GM18517 (cell line): Measurements from ENCODE around the gene ZNF627.
A peak's percentile ranks its signal among the peaks of the same experiment; 100 is the strongest.
"Not testable (repeated sequence)": the region's sequence is repeated elsewhere in the genome, so short reads cannot be mapped to it uniquely, and the experiment has no call there.

Experiments used
- ATAC-seq: cut with Tn5 transposase; IDR thresholded peaks from one replicate; pipeline ENCODE4 v1.9.1; 2021; ENCODE audit warnings: mild to moderate bottlenecking, moderate library complexity; ENCODE audit not compliant: unreplicated experiment

ZNF627 gene

DNA sequence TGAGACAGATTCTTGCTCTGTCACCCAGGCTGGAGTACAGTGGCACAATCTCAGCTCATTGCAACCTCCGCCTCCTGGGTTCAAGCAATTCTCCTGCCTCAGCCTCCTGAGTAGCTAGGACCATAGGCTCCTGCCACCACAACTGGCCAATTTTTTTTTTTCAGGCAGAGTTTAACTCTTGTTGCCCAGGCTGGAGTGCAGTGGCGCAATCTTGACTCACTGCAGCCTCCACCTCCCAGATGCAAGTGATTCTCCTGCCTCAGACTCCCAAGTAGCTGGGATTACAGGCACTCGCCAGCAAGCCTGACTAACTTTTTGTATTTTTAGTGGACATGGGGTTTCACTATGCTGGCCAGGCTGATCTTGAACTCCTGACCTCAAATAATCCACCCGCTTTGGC, 23.5 kb upstream of the ZNF627 start:
- not testable (repeated sequence) for ATAC-seq

DNA sequence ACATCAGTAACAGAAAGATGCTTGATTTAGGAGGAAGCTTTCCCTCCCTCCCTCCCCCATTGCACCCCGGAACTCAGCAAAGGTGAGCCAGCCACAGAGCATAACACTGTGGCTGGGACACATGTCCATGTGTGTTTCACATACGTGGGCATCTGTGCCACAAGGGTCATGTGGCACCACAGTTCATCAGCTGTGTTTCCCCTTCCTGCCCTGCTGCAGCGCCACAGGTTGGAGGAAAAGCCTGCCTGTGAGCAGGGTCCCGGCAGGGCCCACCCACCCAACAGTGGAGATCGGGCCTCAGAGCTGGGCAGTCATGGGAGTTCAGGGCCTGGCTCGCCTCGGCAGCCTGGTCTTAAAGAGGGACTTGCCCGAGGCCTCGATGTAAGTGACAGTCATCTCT, 22.6 kb upstream of the ZNF627 start:
- no peak for ATAC-seq

DNA sequence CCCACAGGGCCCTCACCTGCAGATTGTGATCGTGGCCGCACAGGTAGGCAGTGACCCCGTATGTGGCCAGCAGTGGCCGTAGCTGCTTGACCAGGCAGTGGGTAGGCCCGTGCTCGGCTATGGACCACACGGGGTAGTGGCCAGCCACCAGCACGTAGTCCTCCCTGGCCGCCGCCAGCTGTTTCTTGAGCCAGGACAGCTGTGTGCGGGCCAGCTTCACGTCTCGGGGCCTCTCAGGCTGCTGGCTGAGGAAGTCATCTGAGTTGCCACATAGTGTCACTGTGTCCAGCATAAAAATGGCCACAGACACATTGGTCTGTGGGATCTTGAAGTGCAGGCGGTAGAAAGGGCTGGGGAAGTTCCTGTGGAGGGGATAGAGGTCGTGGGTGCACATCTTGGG, 21.1 kb upstream of the ZNF627 start:
- no peak for ATAC-seq

DNA sequence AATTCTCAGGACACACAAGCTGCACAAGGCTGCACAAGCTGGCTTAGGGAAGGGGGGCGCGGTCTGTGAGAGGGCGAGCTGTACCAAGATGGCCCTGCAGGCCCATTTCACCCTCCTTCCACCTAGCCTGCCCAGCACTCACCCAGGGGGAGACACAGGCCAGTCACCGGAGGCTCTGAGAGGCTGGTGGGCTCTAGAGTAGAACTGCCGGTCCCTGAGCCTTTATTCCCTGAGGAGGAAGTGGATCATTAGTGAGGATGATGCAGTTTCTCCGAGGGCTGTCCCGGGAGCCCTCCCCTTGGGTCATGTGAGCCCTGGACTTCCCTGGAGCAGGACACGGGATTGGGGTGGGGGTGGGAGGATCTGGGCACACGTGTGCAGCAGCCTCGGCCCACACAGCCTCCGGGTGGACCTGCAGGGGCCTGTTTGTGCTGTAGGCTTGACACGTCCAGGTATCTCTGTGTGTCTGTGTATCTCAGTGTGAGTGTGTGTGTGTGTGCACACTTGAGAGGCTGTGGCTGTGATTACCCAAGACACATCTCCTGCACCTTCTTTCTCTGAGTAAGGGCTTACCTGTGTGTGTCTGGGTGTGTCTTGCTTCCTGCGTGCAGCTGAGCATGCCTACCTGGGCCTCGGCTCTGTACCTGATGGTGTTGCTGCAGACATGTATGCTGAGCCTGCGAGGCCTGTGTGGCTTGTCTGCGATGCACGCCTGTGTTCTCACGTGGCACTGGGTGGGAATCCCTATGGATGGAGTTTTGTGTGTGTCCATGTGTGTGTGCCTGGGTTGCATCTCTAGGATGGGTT, 19.6 kb upstream of the ZNF627 start, which contains the start of gene ACP5:
TSS of gene ACP5 (minus strand) at position 195 of the 807 bp plus-strand sequence. CDS start 328 bp downstream, outside the sequence.
- no peak for ATAC-seq

DNA sequence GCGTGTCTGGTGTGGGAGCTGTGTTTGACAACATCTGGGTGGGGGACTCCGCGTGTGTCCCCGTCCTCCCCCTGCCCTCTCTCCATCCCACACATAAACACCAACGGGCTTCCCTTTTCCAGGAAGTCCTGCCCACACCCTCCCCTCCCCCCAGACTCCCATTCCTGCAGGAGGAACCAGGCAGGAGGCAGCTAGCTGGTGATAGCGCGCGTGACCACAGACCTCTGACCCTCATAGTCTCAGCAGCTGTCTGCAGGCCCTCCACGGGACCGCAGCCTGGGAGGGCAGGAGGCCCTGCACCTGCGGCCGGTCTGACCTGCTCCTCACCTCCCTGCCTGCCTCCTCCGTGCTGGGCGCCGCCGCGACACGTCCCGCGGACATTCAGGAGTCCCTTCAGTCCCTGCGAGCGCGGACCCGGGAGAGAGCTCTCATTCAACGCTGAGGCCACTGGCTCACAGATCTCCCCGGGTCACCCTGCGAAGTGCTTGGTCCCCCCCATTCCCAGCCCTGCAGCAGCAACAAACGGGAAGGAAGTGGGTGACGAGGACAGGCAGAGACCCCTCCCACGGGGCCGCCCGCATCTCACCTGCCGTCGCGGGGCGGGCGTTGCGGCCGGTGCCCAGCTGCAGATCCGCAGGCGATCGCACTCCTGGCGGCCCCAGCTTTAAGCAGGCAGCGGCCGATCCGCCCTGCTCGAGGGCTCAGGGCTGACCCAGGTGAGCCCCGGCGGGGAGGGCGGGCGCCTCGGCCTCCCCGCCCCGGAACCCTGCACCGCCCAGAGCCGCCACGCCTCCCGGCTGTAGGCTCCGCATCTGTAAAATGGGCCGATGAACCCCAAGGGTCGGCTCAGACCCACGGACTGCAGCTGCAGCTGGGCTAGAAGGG, 18.8 kb upstream of the ZNF627 start:
- no peak for ATAC-seq

DNA sequence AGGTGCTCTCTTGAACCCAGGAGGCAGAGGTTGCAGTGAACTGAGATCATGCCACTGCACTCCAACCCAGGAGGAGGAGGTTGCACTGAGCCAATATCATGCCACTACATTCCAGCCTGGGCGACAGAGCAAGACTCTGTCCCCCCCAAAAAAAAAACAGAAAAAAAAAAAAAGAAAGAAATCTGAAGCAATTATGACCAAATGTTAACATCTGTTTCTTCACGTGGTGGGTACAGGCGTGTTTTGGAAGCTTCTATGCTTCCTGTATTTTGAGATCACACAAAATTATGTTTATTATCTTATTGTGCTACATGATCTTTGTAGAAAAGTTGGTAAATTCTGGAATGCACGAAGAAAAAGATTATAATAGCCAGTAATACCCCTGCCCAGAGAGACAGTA, 17.2 kb upstream of the ZNF627 start:
- no peak for ATAC-seq

DNA sequence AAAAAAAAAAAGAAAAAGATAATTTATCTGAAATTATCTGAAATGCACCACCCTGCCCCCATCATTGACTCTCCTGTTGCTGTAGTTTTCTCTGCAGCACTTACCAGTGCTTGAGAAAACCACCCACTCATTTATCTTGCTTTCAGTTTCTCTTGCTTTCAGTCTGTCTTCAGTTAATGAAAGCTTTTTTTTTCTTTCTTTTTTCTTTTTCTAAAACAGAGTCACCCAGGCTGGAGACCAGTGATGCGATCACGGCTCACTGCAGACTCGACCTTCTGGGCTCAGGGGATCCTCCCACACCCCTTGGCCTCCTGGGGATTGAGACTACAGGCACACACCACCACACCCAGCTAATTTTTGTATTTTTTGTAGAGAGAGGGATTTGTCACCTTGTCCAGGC, 15.5 kb upstream of the ZNF627 start:
- peak; percentile 93 for ATAC-seq

DNA sequence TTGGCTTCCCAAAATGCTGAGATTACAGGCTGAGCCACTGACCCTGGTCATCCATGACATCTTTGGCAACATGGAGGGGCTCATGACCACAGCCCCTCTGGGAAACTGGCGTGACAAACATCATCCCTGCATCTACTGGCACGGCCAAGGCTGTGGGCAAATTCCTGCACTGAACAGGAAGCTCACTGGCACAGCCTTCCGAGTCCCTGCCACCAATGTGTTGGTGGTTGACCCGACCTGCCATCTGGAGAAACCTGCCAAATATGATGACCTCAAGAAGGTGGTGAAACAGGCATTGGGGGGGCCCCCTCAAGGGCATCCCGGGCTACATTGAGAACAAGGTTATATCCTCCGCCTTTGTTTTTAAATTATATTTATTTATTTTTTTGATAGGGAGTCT, 11.0 kb upstream of the ZNF627 start:
- no peak for ATAC-seq

DNA sequence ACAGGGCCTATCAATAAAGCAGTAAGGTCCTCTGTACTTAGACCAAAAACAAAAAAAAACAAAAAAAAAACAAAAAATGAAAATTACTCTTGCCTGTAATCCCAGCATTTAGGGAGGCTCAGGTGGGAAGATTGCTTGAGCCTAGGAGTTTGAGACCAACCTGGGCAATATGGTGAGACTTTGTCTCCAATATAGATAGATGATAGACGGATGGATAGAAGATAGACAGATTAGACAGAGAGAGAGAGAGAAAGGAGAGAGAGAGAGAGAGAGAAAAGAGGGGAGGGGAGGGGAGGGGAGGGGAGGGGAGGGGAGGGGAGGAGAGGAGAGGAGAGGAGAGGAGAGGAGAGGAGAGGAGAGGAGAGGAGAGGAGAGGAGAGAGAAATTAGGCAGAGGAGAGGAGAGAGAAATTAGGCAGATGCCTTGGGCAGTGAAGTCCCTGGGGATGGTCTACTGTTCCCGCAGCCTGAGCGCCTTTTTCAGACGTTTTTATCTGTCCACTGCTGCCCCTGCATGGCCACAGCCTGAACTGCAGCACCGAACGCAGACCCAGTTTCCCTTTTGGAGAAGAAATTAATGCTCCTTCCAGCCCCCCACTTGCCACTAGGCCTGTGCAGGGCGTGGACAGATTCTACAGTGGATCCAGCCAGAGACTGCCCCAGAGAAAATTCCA, 9.8 kb upstream of the ZNF627 start:
- ATAC-seq = peak; percentile 51

DNA sequence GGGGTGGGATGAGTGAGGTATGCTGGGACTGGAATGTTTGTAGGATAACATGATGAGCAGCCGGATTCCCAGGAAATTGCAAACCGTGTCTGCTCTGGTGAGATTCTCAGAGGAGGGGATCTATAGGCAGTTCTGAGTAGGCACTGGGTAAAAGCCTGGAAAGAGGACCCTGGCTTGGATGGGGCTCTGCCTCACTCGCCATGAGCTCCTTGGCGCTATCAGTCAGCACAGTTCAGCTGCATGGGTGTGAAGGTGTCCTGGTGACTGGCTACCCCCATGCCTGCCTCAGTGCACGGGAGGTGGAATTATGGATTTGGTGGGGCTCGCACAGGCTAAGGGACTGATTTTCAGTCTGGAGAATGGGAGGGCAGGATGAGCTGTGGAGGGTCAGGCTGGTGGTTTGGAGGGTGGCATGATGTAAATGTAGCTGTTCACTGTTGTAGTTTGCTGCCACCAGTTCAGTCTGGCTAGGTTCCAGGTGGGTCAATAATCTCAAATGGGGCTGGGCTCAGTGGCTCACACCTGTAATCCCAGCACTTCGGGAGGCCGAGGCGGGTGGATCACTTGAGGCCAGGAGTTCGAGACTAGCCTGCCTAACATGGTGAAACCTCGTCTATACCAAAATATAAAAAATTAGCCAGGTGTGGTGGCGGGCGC, 9.2 kb upstream of the ZNF627 start:
- ATAC-seq = no peak

DNA sequence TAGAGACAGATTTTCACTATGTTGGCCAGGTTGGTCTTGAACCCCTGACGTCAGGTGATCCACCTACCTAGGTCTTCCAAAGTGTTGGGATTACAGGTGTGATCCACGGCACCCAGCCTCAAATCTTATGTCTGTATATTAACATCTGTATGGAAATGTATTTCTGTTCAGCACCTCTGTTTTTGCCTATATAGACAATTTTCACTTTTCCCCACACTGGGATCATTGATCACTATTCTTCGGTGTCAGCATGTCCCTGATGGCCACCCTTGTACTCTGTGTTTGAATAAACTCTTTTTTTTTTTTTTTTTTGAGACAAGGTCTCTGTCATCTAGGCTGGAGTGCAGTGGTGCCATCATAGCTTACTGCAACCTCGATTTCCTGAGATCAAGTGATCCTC, 3.2 kb upstream of the ZNF627 start:
- ATAC-seq = no peak

DNA sequence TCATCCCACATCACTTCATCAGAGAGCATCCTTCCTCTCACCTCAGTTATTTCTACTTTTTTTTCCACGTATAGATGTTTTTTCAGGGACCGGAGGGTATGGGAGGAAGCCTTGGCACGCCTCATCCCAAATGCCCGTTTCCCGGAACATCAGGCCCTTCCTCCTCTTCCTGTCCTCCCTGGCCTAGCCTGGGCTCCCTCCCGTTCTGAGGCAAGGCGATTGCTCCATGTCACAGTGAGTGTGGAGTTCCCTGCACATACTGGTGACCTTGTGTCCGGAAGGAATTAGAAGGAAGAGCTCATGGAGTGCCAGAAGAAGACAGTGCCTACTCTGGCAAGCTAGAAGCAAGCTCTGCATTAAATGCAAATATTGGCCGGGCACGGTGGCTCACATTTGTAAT, 1.1 kb upstream of the ZNF627 start:
- no peak for ATAC-seq

DNA sequence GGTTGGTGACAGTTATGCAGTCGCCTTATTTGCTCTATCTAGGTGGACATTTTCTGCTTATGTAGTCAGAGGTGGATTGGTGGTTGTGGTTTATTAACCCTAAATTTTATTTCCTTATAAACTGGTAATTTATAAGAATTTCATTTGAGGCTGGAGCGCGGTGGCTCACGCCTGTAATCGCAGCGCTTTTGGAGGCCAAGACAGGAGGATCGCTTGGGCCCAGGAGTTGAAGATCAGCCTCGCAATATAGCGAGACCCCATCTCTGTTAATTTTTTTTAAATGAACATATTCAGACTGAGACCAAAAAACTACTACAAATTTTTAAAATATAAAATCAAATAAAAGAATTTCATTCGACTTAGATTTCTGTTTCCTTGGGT, 810 bp downstream of the ZNF627 start:
- ATAC-seq = no peak

DNA sequence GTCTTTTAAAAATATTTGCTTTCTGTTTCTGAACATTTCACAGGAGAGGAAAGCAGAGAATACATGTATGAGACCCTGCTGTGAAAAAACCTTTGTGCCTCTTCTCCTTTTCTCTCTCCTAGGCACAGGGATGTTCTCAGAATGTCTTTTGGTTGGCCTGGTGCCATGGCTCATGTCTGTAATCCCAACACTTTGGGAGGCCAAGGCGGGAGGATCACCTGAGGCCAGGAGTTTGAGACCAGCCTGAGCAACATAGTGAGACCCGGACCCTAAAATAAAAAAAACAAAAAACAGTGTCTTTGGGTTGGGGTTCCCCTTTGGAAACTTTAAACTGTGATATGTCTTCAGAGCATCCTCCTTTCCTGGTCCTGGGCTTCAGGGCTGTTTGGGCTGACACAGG, 1.5 kb downstream of the ZNF627 start:
- no peak for ATAC-seq

DNA sequence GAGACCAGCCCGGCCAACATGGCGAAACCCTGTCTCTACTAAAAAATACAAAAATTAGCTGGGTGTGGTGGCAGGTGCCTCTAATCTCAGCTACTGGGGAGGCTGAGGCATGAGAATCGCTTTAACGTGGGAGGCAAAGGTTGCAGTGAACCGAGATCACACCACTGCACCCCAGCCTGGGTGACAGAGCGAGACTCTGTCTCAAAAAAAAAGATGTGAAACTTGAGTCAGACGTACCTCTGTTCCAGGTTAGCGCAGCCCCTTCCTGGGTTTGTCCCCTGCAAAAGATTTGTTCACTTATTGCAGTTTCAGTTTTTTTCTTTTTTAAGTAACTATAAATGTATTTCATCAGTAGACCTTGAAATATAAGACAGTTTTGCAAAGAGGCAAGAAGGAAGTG, 2.4 kb downstream of the ZNF627 start:
- not testable (repeated sequence) for ATAC-seq

DNA sequence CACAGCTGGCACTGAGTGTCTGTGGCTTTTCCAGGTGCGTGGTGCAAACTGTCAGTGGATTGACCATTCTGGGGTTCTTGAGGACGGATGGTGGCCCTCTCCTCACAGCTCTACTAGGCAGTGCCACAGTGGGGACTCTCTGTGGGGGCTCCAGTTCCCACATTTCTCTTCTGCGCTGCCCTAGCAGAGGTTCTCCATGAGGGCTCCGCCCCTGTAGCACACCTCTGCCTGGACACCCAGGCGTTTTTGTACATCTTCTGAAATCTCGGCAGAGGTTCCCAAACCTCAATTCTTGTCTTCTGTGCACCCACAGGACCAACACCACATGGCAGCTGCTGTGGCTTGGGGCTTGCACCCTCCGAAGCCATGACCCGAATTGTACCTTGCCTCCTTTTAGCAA, 9.2 kb downstream of the ZNF627 start:
- no peak for ATAC-seq

DNA sequence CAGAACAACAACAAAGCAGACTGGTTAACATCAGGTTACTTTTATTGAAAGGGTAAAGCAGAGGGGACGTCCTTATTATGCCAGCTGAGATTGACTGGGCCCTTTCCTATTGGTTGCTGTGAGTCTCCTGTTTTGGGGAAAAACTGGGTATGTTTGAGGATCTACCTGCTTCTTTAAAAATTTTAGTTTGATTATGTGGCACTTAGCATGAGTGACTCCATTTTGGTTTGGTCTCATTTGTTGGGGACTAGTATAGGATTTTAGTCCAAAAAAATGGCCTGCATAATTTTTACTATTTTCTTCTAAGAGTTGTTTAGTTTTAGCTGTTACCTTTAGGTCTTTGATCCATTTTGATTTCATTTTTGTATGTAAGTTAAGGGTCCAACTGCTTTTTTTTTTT, 14.4 kb downstream of the ZNF627 start:
- ATAC-seq = no peak

DNA sequence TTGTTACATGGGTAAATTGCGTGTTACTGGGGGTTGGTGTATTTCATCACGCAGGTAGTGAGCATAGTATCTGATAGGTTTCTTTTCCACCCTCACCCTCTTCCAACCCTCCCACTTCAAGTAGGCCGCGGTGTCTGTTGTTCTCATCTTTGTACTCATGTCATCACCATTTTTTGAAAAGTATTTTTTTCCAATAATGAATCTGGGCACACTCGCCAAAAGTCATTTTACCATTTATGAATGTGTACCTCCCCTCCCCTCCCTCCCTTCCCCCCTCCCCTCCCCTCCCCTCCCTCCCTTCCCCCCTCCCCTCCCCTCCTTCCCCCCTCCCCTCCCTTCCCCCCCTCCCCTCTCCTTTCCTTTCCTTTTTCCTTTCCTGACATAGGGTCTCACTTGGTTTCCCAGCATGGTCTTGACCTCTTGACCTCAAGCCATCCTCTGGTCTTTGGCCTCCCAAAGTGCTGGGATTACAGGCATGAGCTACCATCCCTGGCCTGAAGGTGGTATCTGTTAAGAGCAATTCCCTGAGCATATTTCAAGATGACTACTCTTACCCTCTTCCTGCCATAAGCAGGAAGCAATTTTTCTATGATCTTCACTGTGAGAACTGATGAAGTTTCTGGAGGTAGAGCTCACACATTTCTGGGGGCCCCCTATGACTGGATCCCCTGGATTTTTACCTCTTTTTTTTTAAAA, 15.7 kb downstream of the ZNF627 start:
- ATAC-seq = no peak

DNA sequence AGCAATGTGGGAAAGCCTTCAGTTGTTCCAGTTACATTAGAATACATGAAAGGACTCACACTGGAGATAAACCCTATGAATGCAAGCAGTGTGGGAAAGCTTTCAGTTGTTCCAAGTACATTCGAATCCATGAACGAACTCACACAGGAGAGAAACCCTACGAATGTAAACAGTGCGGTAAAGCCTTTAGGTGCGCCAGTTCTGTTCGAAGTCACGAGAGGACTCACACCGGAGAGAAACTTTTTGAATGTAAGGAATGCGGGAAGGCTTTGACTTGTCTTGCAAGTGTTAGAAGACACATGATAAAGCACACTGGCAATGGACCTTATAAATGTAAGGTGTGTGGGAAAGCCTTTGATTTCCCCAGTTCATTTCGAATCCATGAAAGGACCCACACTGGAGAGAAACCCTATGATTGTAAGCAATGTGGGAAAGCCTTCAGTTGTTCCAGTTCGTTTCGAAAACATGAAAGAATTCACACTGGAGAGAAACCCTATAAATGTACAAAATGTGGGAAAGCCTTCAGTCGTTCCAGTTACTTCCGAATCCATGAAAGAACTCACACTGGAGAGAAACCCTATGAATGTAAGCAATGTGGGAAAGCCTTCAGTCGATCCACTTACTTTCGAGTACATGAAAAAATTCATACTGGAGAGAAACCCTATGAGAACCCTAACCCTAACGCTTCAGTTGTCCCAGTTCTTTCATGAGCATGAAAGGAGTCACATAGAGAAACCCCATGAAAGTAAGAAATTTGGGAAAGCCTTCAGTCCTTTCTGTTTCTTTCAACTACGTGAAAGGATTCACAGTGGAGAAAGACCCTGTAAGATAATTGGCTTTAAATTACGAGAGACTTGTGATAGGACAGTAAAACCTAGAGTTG, 20.1 kb downstream of the ZNF627 start:
- no peak for ATAC-seq
